IMR-90 (cell line): Measurements from ENCODE around the gene GRPEL2. TPM values are rescaled to one million over a fixed set of nuclear protein-coding genes. Genes with fewer than 3 reads are reported as not detected.

Experiments
- ATAC-seq: fragments of 200-7000 bp; cut with Tn5 transposase; 2 replicates; pipeline ENCODE4 v1.9.1; 2020; ENCODE audit warnings: low read depth, mild to moderate bottlenecking, moderate library complexity
- BruUV-seq: library from RNA; stranded (reverse); fragments of 400-500 nt; replicated peaks from 2 replicates; lab custom pipeline; 2021; lab: Mats Ljungman, UMichigan
- CTCF ChIA-PET: fragments of 300-600 bp; formaldehyde crosslinking; extraction: SDS; loops from one replicate; lab custom pipeline; 2021; ENCODE audit warnings: antibody characterized with exemption; lab: Yijun Ruan, JAX
- POLR2A ChIA-PET: fragments of 300-600 bp; sonication (Branson Sonifier 250); formaldehyde crosslinking; loops from one replicate; lab custom pipeline; 2022; ENCODE audit warnings: antibody characterized with exemption; ENCODE audit not compliant: unreplicated experiment; lab: Charles Lee
- DNase-seq: peaks from one replicate; pipeline ENCODE4 v3.0.0; 2013
- H2AFZ ChIP-seq: replicated peaks from 2 replicates; pipeline ENCODE3; 2013; ENCODE audit warnings: low read length, mild to moderate bottlenecking; ENCODE audit not compliant: poor library complexity
- H2AK5ac ChIP-seq: 2 replicates; pipeline ENCODE4 v1.6.1; 2013; ENCODE audit warnings: low read depth, low read length, inconsistent platforms
- H2AK9ac ChIP-seq: replicated peaks from 2 replicates; pipeline ENCODE3; 2013; ENCODE audit warnings: mild to moderate bottlenecking, low read depth, low read length, moderate library complexity; ENCODE audit not compliant: poor library complexity
- H2BK120ac ChIP-seq: 2 replicates; pipeline ENCODE4 v1.6.1; 2013; ENCODE audit warnings: low read depth, low read length, inconsistent platforms
- H2BK15ac ChIP-seq: 3 replicates; pipeline ENCODE4 v1.6.1; 2013; ENCODE audit warnings: low read depth, low read length, inconsistent platforms
- H2BK20ac ChIP-seq: 2 replicates; pipeline ENCODE4 v1.6.1; 2013; ENCODE audit warnings: low read depth, mild to moderate bottlenecking, inconsistent platforms, low read length, moderate library complexity
- H2BK5ac ChIP-seq: 2 replicates; pipeline ENCODE4 v1.6.1; 2013; ENCODE audit warnings: mild to moderate bottlenecking, low read depth, low read length, inconsistent platforms; ENCODE audit not compliant: poor library complexity, severe bottlenecking
- H3K14ac ChIP-seq: replicated peaks from 2 replicates; pipeline ENCODE4 v1.6.1; 2013; ENCODE audit warnings: low read depth, low read length, inconsistent platforms
- H3K18ac ChIP-seq: 2 replicates; pipeline ENCODE4 v1.6.1; 2013; ENCODE audit warnings: low read depth, low read length, control low read depth
- H3K23ac ChIP-seq: 2 replicates; pipeline ENCODE4 v1.6.1; 2013; ENCODE audit warnings: low read depth, low read length, inconsistent platforms
- H3K27ac ChIP-seq: 2 replicates; pipeline ENCODE4 v1.5.1; 2013; ENCODE audit warnings: mild to moderate bottlenecking, control low read depth, low read length; ENCODE audit not compliant: insufficient read depth
- H3K27me3 ChIP-seq: 2 replicates; pipeline ENCODE4 v1.6.1; 2013; ENCODE audit warnings: low read length; ENCODE audit not compliant: control insufficient read depth, insufficient read depth
- H3K36me3 ChIP-seq: 2 replicates; pipeline ENCODE4 v1.6.1; 2013; ENCODE audit warnings: low read length, mixed read lengths; ENCODE audit not compliant: control insufficient read depth, insufficient read depth
- H3K4ac ChIP-seq: 2 replicates; pipeline ENCODE4 v1.6.1; 2013; ENCODE audit warnings: low read depth, low read length, inconsistent platforms
- H3K4me1 ChIP-seq: 2 replicates; pipeline ENCODE4 v1.6.1; 2013; ENCODE audit warnings: low read length, mixed read lengths; ENCODE audit not compliant: control insufficient read depth, insufficient read depth
- H3K4me2 ChIP-seq: 2 replicates; pipeline ENCODE4 v1.6.1; 2013; ENCODE audit warnings: low read depth, mild to moderate bottlenecking, control low read depth, low read length, moderate library complexity
- H3K4me3 ChIP-seq: 2 replicates; pipeline ENCODE4 v1.5.1; 2013; ENCODE audit warnings: low read depth, mild to moderate bottlenecking, control low read depth, low read length, moderate library complexity; ENCODE audit not compliant: insufficient read depth
- H3K56ac ChIP-seq: 2 replicates; pipeline ENCODE4 v1.6.1; 2013; ENCODE audit warnings: low read length, inconsistent platforms; ENCODE audit not compliant: insufficient read depth; ENCODE audit errors: extremely low read depth
- H3K79me1 ChIP-seq, 2 experiments: 2 replicates each; pipeline ENCODE4 v1.6.1; 2013; ENCODE audit warnings: low read length in 2 of 2, inconsistent platforms in 1 of 2, low read depth in 1 of 2
- H3K9ac ChIP-seq: 2 replicates; pipeline ENCODE4 v1.6.1; 2013; ENCODE audit warnings: low read depth, low read length, control low read depth
- H3K9me1 ChIP-seq: 2 replicates; pipeline ENCODE4 v1.6.1; 2013; ENCODE audit warnings: low read length, inconsistent platforms; ENCODE audit not compliant: insufficient read depth
- H3K9me3 ChIP-seq: 2 replicates; pipeline ENCODE4 v1.6.1; 2013; ENCODE audit warnings: low read length; ENCODE audit not compliant: control insufficient read depth, insufficient read depth
- H4K20me1 ChIP-seq: 2 replicates; pipeline ENCODE4 v1.6.1; 2013; ENCODE audit warnings: low read length, inconsistent platforms; ENCODE audit not compliant: insufficient read depth
- H4K5ac ChIP-seq: 2 replicates; pipeline ENCODE4 v1.6.1; 2013; ENCODE audit warnings: mild to moderate bottlenecking, low read depth, low read length, control low read depth
- H4K8ac ChIP-seq, 2 experiments: 2 replicates each; pipeline ENCODE4 v1.6.1; 2013; ENCODE audit warnings: low read depth in 2 of 2, low read length in 2 of 2, control low read depth in 1 of 2, inconsistent platforms in 1 of 2
- H4K91ac ChIP-seq: 2 replicates; pipeline ENCODE4 v1.6.1; 2013; ENCODE audit warnings: low read depth, low read length, inconsistent platforms; ENCODE audit not compliant: insufficient read depth
- BHLHE40 ChIP-seq: fragments of 150-350 bp; IDR thresholded peaks from 2 replicates; pipeline ENCODE4 v1.6.1; 2016; ENCODE audit warnings: mild to moderate bottlenecking, low read depth, low read length
- CEBPB ChIP-seq: IDR thresholded peaks from 2 replicates; pipeline ENCODE4 v1.6.1; 2012; ENCODE audit warnings: low read depth, low read length, improper control_type of control experiment
- CHD1 ChIP-seq: IDR thresholded peaks from 2 replicates; pipeline ENCODE4 v1.6.1; 2012; ENCODE audit warnings: low read depth, low read length, improper control_type of control experiment
- CTCF ChIP-seq: conservative IDR thresholded peaks from 2 replicates; pipeline ENCODE4 v1.5.1; 2012; ENCODE audit warnings: mild to moderate bottlenecking, low read depth, low read length, improper control_type of control experiment
- FOS ChIP-seq: fragments of 150-350 bp; IDR thresholded peaks from 2 replicates; pipeline ENCODE4 v1.6.1; 2016; ENCODE audit warnings: low read depth, low read length
- MAFK ChIP-seq: IDR thresholded peaks from 2 replicates; pipeline ENCODE4 v1.6.1; 2012; ENCODE audit warnings: low read depth, low read length, improper control_type of control experiment
- MAZ ChIP-seq: IDR thresholded peaks from 2 replicates; pipeline ENCODE4 v1.6.1; 2012; ENCODE audit warnings: low read depth, mild to moderate bottlenecking, low read length, improper control_type of control experiment, moderate library complexity, borderline replicate concordance
- MXI1 ChIP-seq: IDR thresholded peaks from 2 replicates; pipeline ENCODE4 v1.6.1; 2012; ENCODE audit warnings: low read depth, mild to moderate bottlenecking, low read length, moderate library complexity, borderline replicate concordance
- NFE2L2 ChIP-seq: fragments of 150-350 bp; IDR thresholded peaks from 2 replicates; pipeline ENCODE4 v1.6.1; 2016; ENCODE audit warnings: low read depth, mild to moderate bottlenecking, low read length
- POLR2A ChIP-seq: IDR thresholded peaks from 2 replicates; pipeline ENCODE4 v1.6.1; 2012; ENCODE audit warnings: mild to moderate bottlenecking, low read depth, low read length
- RAD21 ChIP-seq: IDR thresholded peaks from 2 replicates; pipeline ENCODE4 v1.6.1; 2012; ENCODE audit warnings: low read length, improper control_type of control experiment
- RCOR1 ChIP-seq: IDR thresholded peaks from 2 replicates; pipeline ENCODE4 v1.6.1; 2012; ENCODE audit warnings: mild to moderate bottlenecking, low read length, improper control_type of control experiment; ENCODE audit not compliant: insufficient replicate concordance
- RFX5 ChIP-seq: IDR thresholded peaks from 2 replicates; pipeline ENCODE4 v1.8.0; 2012; ENCODE audit warnings: low read depth, mild to moderate bottlenecking, low read length, moderate library complexity
- SMC3 ChIP-seq: fragments of 150-350 bp; IDR thresholded peaks from 2 replicates; pipeline ENCODE4 v1.6.1; 2016; ENCODE audit warnings: low read depth, mild to moderate bottlenecking, antibody characterized with exemption, low read length, moderate library complexity
- USF2 ChIP-seq: fragments of 150-350 bp; IDR thresholded peaks from 2 replicates; pipeline ENCODE4 v1.6.1; 2017; ENCODE audit warnings: mild to moderate bottlenecking, antibody characterized with exemption, low read length, low read depth
- WGBS, 2 experiments: methylation state at CpG; one replicate each; pipeline versions ENCODE4 v1.1.5 to v1.1.7; 2013; ENCODE audit warnings: missing lambda C conversion rate in 2 of 2; ENCODE audit not compliant: insufficient read length in 1 of 2; ENCODE audit errors: extremely low coverage in 2 of 2; 5-methylcytosine and 5-hydroxymethylcytosine counted together
- dilution Hi-C: fragments of 300-500 bp; cut with HindIII; formaldehyde crosslinking; loops from one replicate; pipeline ENCODE4 v1.14.3; 2018; ENCODE audit warnings: low sequenced_read_pairs; ENCODE audit not compliant: unreplicated experiment
- in situ Hi-C: fragments of 300-500 bp; cut with MboI; formaldehyde crosslinking; loops from 3 replicates; pipeline ENCODE4 v1.14.3; 2019; ENCODE audit warnings: low sequenced_read_pairs, inconsistent platforms, mixed read lengths
- intact Hi-C: fragments of 100-400 bp; cut with micrococcal nuclease; formaldehyde crosslinking; loops from 2 replicates; pipeline ENCODE4 v1.10.0; 2022
- polyA plus RNA-seq, 3 experiments: library from polyadenylated mRNA; depleted of rRNA; stranded (reverse); fragments of >200 nt; gene quantifications; 2 replicates each; pipeline ENCODE4 v1.2.3, GENCODE V29; 2012; ENCODE audit warnings: low replicate concordance in 1 of 3
- total RNA-seq: library from RNA; depleted of rRNA; stranded (reverse); fragments of >200 nt; gene quantifications from 2 replicates; pipeline ENCODE4 v1.2.3, GENCODE V29; 2012
- TF ChIP-seq, protein P1 (sequence below): fragments of 150-350 bp; IDR thresholded peaks from 2 replicates; pipeline ENCODE4 v1.6.1; 2016; ENCODE audit warnings: low read depth, mild to moderate bottlenecking, low read length, moderate library complexity, borderline replicate concordance

The GRPEL2 gene
- total and polyA plus RNA-seq, 2 of the 4 experiments (the other 2 are of a cell fraction) = 6.2 to 18.1 TPM

DNA sequence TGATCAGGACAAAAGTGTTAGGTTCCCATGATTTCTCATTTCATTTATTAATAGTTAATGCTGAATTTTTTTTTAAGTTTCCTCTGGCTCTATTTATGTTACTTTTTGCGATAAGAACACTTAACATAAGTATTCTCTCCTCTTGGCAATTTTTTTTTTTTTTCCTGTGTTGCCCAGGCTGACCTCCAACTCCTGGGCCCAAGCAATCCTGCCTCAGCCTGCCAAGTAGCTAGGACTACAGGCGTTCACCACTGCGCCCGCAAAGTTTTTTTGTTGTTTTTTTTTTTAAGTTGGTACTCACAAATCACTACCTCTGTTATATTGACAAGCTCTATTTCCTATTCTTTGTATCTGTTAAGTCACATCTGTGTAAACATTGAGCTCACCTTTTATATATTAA, 6.9 kb downstream of the GRPEL2 start:
- no CpG with 5 or more reads among the region's 4 CpGs for WGBS, 2 experiments
- no peak overlapping the region for H3K14ac ChIP-seq
- no peak overlapping the region for H2BK15ac ChIP-seq
- no peak overlapping the region for H2BK5ac ChIP-seq
- no peak overlapping the region for H3K9ac ChIP-seq
- peaks cover 36% of the 10 kb centered on the region for H3K36me3 ChIP-seq
- POLR2A ChIA-PET = no interaction called here
- H3K4ac ChIP-seq = no peak overlapping the region
- H3K56ac ChIP-seq = no peak overlapping the region
- H4K20me1 ChIP-seq = peaks cover 7% of the 10 kb centered on the region; the same call in 1 of the 2 replicates
- no peak overlapping the region for H4K5ac ChIP-seq
- no peak overlapping the region for H2BK20ac ChIP-seq
- peaks cover 21 to 23% of the 10 kb centered on the region in 2 experiments for H3K79me1 ChIP-seq
- no peak overlapping the region for H2AFZ ChIP-seq
- H3K9me3 ChIP-seq = no peaks in the 10 kb centered on the region
- no peak overlapping the region for H2AK9ac ChIP-seq
- peaks cover 3% of the 10 kb centered on the region; the same call in 1 of the 2 replicates for H3K9me1 ChIP-seq
- H4K91ac ChIP-seq = no peak overlapping the region
- ATAC-seq (no peak), DNase-seq (no peak)
- in situ Hi-C loops = no loop called here
- H3K4me2 ChIP-seq = no peak overlapping the region
- BruUV-seq = no TSS peak
- no peak overlapping the region for H2BK120ac ChIP-seq
- no peak overlapping the region for H3K18ac ChIP-seq
- intact Hi-C loops = no loop called here
- H3K27me3 ChIP-seq = no peaks in the 10 kb centered on the region
- H3K23ac ChIP-seq = no peak overlapping the region
- CTCF ChIA-PET = no interaction called here
- H3K27ac ChIP-seq = no peak overlapping the region
- H4K8ac ChIP-seq = no peak overlapping the region
- H3K4me3 ChIP-seq = no peak overlapping the region
- H2AK5ac ChIP-seq = no peak overlapping the region
- dilution Hi-C loops = no loop called here
- H3K4me1 ChIP-seq = no peaks in the 10 kb centered on the region
- TF ChIP-seq MAZ (no peak), NFE2L2 (no peak), BHLHE40 (no peak), SMC3 (no peak), POLR2A (no peak), CTCF (no peak), FOS (no peak), CHD1 (no peak), USF2 (no peak), RCOR1 (no peak), RAD21 (no peak), RFX5 (no peak), MXI1 (no peak), MAFK (no peak), CEBPB (no peak)
- TF ChIP-seq, protein P1, sequence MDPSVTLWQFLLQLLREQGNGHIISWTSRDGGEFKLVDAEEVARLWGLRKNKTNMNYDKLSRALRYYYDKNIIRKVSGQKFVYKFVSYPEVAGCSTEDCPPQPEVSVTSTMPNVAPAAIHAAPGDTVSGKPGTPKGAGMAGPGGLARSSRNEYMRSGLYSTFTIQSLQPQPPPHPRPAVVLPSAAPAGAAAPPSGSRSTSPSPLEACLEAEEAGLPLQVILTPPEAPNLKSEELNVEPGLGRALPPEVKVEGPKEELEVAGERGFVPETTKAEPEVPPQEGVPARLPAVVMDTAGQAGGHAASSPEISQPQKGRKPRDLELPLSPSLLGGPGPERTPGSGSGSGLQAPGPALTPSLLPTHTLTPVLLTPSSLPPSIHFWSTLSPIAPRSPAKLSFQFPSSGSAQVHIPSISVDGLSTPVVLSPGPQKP = no peak
